Ishikawa (cell line): ENCODE measurements around the gene EMILIN2.

Experiments used
- CEBPB ChIP-seq: IDR thresholded peaks from 2 replicates; pipeline ENCODE4 v1.6.1; 2012
- CREB1 ChIP-seq: IDR thresholded peaks from 2 replicates; pipeline ENCODE4 v1.6.1; 2012; ENCODE audit warnings: low read depth
- EGR1 ChIP-seq: IDR thresholded peaks from 2 replicates; pipeline ENCODE4 v1.6.1; 2012
- EP300 ChIP-seq: IDR thresholded peaks from 2 replicates; pipeline ENCODE4 v1.6.1; 2012; ENCODE audit warnings: borderline replicate concordance
- FOXM1 ChIP-seq: IDR thresholded peaks from 2 replicates; pipeline ENCODE4 v1.6.1; 2012; ENCODE audit warnings: low read depth, borderline replicate concordance
- MAX ChIP-seq: IDR thresholded peaks from 2 replicates; pipeline ENCODE4 v1.6.1; 2012
- RAD21 ChIP-seq: IDR thresholded peaks from 2 replicates; pipeline ENCODE4 v1.6.1; 2012; ENCODE audit warnings: low read depth
- REST ChIP-seq: IDR thresholded peaks from 2 replicates; pipeline ENCODE4 v1.6.1; 2012; ENCODE audit warnings: low read depth, mild to moderate bottlenecking
- TAF1 ChIP-seq: IDR thresholded peaks from 2 replicates; pipeline ENCODE4 v1.6.1; 2012; ENCODE audit warnings: low read depth, mild to moderate bottlenecking
- TCF12 ChIP-seq: IDR thresholded peaks from 2 replicates; pipeline ENCODE4 v1.6.1; 2012; ENCODE audit warnings: low read depth
- TEAD4 ChIP-seq: IDR thresholded peaks from 2 replicates; pipeline ENCODE4 v1.6.1; 2012
- USF1 ChIP-seq: IDR thresholded peaks from 2 replicates; pipeline ENCODE4 v1.6.1; 2012
- YY1 ChIP-seq: IDR thresholded peaks from 2 replicates; pipeline ENCODE4 v1.6.1; 2012; ENCODE audit warnings: low read depth
- ZBTB7A ChIP-seq: IDR thresholded peaks from 2 replicates; pipeline ENCODE4 v1.6.1; 2012; ENCODE audit warnings: low read depth

- TF ChIP-seq TAF1 = no peak
- no peak for TF ChIP-seq MAX
- TF ChIP-seq RAD21 = no peak
- no peak for TF ChIP-seq YY1
- TF ChIP-seq EP300 = peak; percentile 11; the same call in 1 of the 2 replicates
- no peak for TF ChIP-seq CEBPB
- TF ChIP-seq TCF12 = no peak
- TF ChIP-seq EGR1 = no peak
- TF ChIP-seq REST = no peak
- no peak for TF ChIP-seq FOXM1
- no peak for TF ChIP-seq USF1
- no peak for TF ChIP-seq TEAD4
- TF ChIP-seq ZBTB7A = no peak
- TF ChIP-seq CREB1 = no peak
Observed at GRCh38 chr18:2850816-2851215, 4.0 kb downstream of the EMILIN2 start.
